HUDEP-2 (cell line): Measurements from ENCODE around the gene FRMPD2.
"Not testable (repeated sequence)": the region's sequence is repeated elsewhere in the genome, so short reads cannot be mapped to it uniquely, and the experiment has no call there.

Experiments used
- DNase-seq, 76 experiments: peaks; one replicate each; lab custom pipeline; 2025; ENCODE audit not compliant: unreplicated experiment in 76 of 76; lab: John Stamatoyannopoulos, UW

The FRMPD2 gene

GRCh38 chr10:48237259-48238250, 36.9 kb downstream of the FRMPD2 start:
- no peak for DNase-seq

GRCh38 chr10:48236199-48236621, 38.3 kb downstream of the FRMPD2 start:
- DNase-seq, result no peak

GRCh38 chr10:48235501-48235900, 39.0 kb downstream of the FRMPD2 start:
- no peak for DNase-seq

- no peak for DNase-seq
Measured at GRCh38 chr10:48234787-48235186, 39.7 kb downstream of the FRMPD2 start.

- DNase-seq, result no peak
Measured at GRCh38 chr10:48234295-48234694, 40.2 kb downstream of the FRMPD2 start.

GRCh38 chr10:48233559-48234005, 40.9 kb downstream of the FRMPD2 start:
- no peak for DNase-seq

GRCh38 chr10:48232717-48233447, 41.6 kb downstream of the FRMPD2 start:
- no peak for DNase-seq

GRCh38 chr10:48231699-48232315, 42.7 kb downstream of the FRMPD2 start:
- DNase-seq, result no peak

- DNase-seq, result no peak
Measured at GRCh38 chr10:48231178-48231577, 43.3 kb downstream of the FRMPD2 start.

GRCh38 chr10:48227213-48227612, 47.3 kb downstream of the FRMPD2 start:
- DNase-seq, result no peak

- DNase-seq, result peak in 1 of 76 experiments; percentile 12
Measured at GRCh38 chr10:48224979-48225560, 49.4 kb downstream of the FRMPD2 start.

GRCh38 chr10:48224296-48224695, 50.2 kb downstream of the FRMPD2 start:
- no peak for DNase-seq

- no peak for DNase-seq
Measured at GRCh38 chr10:48221814-48222213, 52.7 kb downstream of the FRMPD2 start.

- not testable (repeated sequence) for DNase-seq
Measured at GRCh38 chr10:48221031-48221430, 53.5 kb downstream of the FRMPD2 start.

GRCh38 chr10:48219194-48219593, 55.3 kb downstream of the FRMPD2 start:
- DNase-seq, result no peak

- DNase-seq, result no peak
Measured at GRCh38 chr10:48216744-48217143, 57.8 kb downstream of the FRMPD2 start.

GRCh38 chr10:48216204-48216505, 58.3 kb downstream of the FRMPD2 start:
- no peak for DNase-seq

- peak in 43 of 76 experiments; percentile 2 to 56 (median 22) for DNase-seq
Measured at GRCh38 chr10:48215486-48216203, 58.9 kb downstream of the FRMPD2 start.

- no peak for DNase-seq
Measured at GRCh38 chr10:48214716-48215485, 59.6 kb downstream of the FRMPD2 start.
